NCI-H2081 (cell line): ENCODE measurements around the gene GSTP1.
A peak's percentile ranks its signal among the peaks of the same experiment; 100 is the strongest.
"Not testable (repeated sequence)": the region's sequence is repeated elsewhere in the genome, so short reads cannot be mapped to it uniquely, and the experiment has no call there.

Source experiments
- DNase-seq, 2 experiments: peaks; one replicate each; lab custom pipeline; 2025; lab: John Stamatoyannopoulos, UW

GSTP1 gene

GRCh38 chr11:67597963-67598362, 14.4 kb downstream of the GSTP1 start:
- DNase-seq, result not testable (repeated sequence)

DNA sequence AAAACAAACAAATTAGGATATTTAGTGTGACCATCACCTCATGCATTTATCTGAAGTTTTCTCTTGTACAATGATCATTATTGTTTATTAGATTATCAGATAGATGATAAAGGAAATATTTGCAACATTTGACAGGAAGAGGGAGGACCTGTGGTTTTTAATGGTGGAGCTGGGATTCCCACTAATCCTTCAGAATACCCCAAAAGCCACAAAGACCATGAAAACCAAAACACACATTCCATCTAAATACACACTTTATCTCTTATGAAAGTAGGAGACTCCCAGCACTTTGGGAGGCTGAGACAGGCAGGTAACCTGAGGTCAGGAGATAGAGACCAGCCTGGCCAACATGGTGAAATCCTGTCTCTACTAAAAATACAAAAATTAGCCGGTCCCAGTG, 15.5 kb downstream of the GSTP1 start:
- no peak for DNase-seq

- no peak for DNase-seq
Observed at GRCh38 chr11:67600324-67601029, 16.9 kb downstream of the GSTP1 start.

DNA sequence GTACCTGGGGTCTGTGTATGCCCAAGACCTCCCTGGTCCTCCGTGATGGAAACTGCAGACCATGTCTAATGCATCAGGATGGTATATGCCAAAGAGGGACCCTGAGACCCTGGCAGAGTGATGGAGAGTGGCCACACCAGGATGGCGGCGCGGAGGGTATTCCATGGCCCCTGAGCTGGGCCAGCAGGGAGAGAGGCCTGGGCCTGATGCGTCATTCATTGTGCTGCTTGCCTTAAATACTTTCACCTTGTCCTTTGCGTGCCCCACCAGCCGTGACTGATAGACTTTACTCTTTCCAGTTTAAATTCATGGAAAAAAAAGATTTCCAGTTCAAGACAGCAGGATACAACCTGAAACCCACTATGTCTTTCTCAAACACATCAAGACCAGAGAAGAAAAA, 17.5 kb downstream of the GSTP1 start:
- DNase-seq, result no peak

DNA sequence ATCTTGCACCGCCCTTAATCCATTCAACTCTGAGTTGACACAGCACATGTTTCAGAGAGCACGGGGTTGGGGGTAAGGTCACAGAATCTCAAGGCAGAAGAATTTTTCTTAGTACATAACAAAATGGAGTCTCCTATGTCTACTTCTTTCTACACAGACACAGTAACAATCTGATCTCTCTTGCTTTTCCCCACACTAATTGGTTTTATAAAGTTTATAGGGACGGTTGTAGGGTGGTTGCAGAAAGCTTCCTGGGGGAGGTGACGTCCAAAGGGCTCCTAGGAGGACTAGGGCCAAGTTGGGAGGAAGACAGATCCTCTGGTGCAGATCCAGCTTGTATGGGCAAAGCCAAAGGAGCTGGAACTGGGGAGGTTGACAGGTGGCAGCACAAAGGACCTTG, 20.5 kb downstream of the GSTP1 start:
- not testable (repeated sequence) for DNase-seq

DNA sequence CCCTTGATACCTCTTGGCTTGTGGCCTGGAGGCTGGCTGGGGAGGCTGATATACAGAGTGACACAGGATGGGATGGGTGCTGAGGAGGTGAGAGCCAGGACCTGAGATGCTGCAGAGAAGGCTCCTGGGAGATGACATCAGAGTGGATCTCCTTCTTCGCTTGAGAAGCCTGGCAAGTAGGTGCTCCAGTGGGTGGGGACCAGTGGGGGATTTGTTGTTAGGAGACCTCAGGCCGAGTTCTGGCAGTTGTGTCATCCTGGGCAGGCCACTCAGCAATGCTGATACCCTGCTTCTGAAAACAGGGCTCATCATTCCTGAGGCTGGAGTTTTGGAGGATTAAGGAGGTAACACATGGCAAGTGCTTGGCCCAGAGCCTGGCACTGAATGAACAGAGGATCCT, 21.2 kb downstream of the GSTP1 start:
- DNase-seq, result no peak

DNA sequence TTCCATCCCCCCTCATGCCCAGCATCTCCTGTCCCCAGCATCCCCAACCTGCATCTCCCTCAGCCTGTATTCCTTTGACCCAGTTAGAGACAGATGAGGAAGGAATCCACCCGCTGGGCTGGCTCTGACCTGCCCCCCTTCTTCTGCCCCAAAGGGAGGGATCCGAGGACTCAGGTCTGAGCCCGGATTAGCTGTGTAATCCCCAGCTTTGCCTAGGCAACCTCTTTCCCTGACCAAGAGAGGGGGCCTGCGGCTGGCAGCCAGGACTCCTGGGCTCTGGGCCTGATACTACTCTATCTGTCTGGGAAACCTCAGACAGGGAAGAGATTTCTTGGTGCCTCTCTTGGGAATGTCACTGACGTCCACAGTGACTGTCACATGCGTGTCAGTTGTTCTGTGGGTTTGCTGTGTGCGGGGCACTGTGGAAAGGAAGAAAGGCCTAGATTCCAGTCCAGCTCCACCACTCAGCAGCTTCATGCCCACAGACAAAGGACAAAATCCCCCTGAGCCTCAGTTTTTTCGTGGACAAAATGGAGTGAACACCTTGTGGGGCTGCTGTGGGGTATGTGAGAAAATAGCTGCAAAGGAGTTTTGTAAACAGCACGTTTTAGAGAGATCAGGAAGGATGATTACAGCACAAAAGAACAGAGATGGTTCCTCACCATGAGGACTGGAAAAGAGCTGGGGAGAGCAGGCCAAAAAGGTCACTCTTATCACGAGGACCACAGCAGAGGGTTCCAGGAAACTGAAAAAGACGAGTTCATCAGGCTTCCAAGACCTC, 21.8 kb downstream of the GSTP1 start:
- no peak for DNase-seq

DNA sequence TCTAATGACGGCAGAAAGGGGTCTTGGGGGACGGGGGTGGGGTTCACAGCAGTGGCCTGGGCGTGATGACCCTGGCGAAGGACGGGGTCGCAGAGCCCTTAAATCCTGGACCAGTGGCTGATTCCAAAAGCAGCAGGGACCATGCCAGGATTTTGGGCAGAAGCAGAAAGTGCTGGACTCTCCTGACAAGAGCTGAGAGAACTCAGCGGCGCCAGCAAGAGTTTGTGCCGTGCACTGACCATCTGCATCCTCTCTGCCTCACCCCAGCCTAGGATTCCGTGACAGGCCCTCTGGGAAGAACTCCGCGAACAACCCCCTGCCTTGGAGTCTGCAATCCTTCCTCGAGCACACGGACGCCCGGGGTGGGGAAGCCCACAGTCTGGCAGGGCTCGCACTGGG, 22.5 kb downstream of the GSTP1 start:
- no peak for DNase-seq

DNA sequence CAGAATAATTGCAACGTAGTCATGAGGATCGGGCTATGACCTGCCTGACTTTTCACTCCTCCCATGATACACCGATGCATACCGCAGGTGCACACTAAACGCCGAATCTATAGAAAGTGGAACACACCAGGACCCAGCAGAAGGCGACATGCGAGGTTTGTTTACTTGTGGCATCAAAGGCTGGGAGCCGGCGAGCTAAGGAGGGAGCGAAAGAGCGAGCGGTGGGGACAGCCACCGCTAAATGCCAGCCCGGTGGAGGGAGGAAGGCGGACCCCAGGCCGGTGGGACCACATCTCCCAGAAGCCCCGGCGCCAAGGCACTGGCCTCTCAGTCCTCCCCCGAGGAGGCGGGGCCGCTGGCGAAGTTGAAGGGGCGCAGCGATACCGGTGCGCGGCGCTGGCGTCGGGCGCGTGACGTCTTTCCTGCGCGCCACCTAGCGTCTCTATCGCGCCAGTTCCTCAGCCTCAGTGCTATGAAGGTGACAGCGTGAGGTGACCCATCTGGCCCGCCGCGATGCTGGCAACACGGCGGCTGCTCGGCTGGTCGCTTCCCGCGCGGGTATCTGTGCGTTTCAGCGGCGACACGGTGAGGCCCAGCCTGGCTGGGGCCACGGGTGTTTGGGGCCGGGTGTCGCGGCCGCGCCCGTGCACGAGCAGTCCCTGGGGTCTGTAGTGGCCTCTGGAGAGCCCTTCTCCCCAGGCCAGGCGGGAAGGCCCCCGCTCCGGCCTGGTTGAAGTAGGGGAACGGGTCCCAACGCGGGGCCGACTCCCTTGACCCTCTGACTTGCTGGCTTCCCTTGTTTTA, 23.1 kb downstream of the GSTP1 start, which contains the start of gene NDUFV1:
TSS of gene NDUFV1 (plus strand) at position 445 of the 804 bp plus-strand sequence. CDS start at position 514, 69 bp downstream.
- peak; percentile 94 to 95 for DNase-seq

DNA sequence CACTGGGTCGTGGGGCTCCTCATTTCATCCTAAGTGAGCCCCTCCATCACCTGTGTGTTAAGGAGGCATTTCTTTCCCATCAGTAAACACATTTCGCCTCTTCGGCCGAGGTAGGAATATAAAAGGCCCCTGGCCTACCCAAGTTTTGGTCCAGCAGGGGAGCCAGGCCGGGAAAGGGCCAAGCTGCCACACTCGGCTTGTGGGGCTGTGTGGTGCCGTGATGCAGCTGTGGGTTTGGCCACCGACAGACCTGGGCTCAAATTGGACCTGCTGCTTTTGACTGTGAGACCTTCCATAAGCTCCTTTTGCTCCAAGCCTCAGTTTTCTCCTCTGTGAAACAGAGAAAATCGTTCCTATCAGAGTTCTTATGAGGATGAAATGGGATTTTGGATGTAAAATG, 23.9 kb downstream of the GSTP1 start:
- no peak for DNase-seq

GRCh38 chr11:67608486-67608885, 24.9 kb downstream of the GSTP1 start:
- no peak for DNase-seq

GRCh38 chr11:67609316-67609715, 25.7 kb downstream of the GSTP1 start:
- DNase-seq, result no peak

GRCh38 chr11:67610302-67610868, 26.8 kb downstream of the GSTP1 start:
- DNase-seq, result no peak

- no peak for DNase-seq
Observed at GRCh38 chr11:67611165-67611564, 27.6 kb downstream of the GSTP1 start.

DNA sequence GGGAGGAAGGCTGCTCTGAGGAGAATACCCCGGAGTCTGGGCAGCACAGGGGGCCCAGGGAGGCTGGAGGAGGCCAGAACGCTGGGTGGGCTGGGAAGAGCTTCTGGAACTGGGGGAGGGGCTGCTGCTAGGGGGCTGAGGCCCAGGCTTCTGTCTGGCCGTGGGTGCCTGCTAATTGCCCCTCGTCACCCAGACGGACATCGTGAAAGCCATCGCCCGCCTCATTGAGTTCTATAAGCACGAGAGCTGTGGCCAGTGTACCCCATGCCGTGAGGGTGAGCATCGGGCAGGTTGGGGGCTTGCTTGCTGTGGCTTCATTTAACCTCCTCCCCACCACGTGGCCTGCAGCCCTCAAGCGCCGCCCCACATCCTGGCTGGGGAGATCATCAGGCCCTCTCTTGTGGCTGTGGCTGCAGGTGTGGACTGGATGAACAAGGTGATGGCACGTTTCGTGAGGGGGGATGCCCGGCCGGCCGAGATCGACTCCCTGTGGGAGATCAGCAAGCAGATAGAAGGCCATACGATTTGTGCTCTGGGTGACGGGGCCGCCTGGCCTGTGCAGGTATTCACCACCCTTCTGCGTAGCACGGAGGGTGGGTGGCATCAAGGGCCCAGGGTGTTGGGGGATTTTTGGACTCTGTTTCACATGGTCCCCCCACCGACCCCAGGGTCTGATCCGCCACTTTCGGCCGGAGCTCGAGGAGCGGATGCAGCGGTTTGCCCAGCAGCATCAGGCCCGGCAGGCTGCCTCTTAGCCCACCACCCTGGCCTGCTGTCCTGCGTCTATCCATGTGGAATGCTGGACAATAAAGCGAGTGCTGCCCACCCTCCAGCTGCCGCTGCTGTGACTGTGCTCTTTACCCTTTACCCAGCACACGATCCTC, 28.3 kb downstream of the GSTP1 start:
- no peak for DNase-seq

DNA sequence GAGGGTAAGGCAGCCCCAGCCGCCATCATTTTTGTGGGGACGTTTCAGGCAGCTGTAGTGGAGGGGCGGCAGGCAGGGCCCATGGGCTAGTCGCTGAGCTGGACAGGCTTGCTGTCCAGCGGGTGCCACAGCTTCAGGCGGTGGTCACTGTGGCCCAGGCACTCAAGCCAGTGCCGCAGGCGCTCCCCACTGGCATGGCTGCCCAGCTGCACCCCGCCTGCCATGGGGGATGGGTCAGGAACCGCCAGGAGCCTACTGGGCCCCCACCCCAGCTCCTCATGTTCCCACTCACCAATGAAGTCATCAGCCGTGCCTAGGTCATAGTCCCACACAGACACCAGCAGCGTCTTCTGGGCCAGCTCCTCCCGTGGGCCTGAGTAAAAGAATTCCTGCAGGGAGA, 29.1 kb downstream of the GSTP1 start:
- no peak for DNase-seq

DNA sequence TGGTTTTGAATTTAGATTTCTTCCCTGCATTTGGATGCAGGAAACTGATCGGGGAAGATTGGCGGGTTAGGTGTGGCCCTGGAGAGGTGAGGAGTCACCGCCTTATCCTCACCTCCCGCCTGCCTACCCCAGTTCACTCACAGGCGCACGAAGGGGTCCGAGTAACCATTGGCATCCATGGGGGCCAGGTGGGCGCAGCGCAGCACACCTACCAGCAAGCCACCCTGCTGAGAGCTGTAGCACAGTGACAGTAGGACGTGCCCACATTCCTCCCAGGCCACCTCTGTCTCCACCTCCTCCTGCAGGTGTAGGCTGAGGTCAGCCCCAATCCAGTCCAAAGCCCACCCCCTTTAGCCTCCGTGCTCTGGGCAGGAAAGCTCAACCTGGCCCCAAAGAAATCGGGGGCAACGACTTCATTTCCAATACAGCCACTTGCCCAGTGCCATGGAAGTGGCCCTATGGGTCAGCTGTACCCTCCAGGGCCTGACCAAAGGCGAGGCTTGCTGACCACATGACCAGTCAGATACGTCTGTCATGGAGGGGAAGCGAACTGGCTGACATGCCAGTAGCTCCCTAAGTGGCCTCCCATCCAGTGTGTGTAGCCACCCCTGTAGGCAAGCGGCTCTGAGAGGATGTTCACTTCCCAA, 29.8 kb downstream of the GSTP1 start:
- DNase-seq, result no peak

DNA sequence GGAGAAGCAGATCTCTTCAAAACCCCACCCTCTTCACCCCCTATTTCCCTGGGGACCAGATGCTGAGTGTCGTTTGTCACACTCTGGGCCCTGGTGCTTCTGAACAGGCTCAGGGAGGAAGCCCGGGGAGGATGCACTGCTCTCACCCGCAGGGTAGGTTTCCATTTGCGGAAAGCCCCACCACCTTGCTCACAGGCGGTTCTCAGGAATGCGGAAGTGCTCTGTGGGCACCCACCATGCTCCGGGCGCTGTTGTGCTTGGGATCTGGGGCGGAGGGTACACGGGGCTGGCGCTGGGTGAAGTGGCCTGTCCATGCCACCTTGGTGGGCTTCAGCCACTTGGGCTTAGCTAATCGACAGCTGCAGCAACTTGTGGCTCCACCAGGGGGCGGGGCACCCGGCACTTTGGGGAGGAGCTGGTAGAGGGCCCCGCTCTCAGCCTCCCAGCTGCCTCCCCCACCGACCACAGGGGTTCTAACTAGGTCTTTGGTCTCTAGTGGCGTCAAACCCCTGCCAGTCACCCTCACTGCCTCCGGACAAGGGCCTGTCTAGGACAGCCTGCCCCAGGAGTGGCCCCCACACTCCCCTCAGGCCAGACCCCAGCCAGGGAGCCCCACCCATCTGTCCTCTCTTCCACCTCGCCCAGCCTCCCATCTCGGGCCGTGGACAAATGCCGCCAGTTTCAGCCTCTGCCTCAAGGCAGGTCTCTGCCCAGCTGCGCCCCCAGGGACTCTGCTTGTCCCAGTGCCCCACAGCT, 30.5 kb downstream of the GSTP1 start:
- DNase-seq, result peak in 1 of 2 experiments; percentile 20

DNA sequence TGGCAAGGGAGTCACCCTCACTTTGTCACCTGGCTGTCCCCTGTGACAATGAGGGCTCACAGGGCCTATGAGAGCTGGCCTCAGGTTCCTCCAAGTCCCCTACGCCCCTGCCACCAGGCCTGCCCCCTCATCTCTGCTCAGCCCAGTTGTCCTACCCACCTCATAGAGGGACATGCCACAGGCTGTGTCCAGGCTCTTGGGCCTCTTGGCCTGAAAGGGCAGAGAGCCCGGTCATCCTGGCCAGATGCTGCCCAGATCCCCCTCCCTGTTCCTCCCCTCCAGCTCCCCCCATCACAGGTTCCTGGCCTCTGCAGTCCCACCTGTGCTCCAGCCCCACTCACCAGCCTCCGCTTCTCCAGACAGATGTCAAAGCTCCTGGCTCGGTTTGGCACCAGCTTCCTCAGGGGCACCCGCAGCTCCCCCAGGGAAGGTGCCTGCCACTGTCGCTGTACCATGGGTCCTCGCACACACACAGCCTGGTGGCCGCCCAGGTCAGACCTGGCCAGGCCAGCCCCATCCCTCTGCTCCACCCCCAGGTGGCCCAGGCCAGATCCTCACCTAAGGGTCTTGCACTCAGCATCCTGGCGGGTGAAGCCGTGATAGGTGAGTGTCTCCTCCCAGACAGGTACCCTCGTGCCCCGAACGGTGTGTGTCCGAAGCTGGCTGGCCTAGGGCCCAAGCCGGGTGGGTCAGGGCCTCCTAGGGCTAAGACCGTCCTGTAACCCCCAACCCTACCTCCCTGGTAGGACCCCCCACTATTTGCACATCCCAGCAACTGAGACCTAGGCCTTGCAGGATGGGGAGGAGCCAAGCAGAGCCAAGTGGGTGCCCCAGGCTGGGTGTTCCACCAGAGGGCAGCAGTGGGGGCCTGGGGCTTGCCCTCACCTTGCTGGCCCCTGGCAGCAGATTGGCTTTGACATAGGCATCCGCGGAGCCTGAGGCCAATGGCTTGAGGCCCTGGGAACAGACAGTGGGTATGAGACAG, 31.4 kb downstream of the GSTP1 start:
- peak in 1 of 2 experiments; percentile 28 for DNase-seq
